HepG2 (cell line): ENCODE data around the gene OR4D9. TPM values are rescaled to one million over a fixed set of nuclear protein-coding genes. Genes with fewer than 3 reads are reported as not detected.

Experiments
- ATAC-seq: fragments of 200-7000 bp; cut with Tn5 transposase; 3 replicates; pipeline ENCODE4 v1.9.1; 2020; ENCODE audit warnings: mild to moderate bottlenecking, moderate library complexity
- BruUV-seq: library from RNA; stranded (reverse); fragments of 400-500 nt; replicated peaks from 2 replicates; lab custom pipeline; 2021; lab: Mats Ljungman, UMichigan
- CTCF ChIA-PET: fragments of 300-600 bp; formaldehyde crosslinking; extraction: SDS; loops from one replicate; lab custom pipeline; 2021; ENCODE audit warnings: low total read pairs, inconsistent platforms, low intra/inter-chr PET ratio; lab: Yijun Ruan, JAX
- POLR2A ChIA-PET: fragments of 350-600 bp; sonication (Branson Sonifier 250); formaldehyde crosslinking; loops from one replicate; lab custom pipeline; 2020; ENCODE audit warnings: antibody characterized with exemption, inconsistent platforms; lab: Yijun Ruan, JAX
- DNase-seq: peaks from one replicate; pipeline ENCODE4 v3.0.0-alpha.2; 2015; ENCODE audit warnings: low spot score
- FAIRE-seq: peaks from 3 replicates; lab custom pipeline; 2011; peaks lifted over from hg19 to GRCh38; lab: Jason Lieb, UNC
- H2AFZ ChIP-seq: one replicate; pipeline ENCODE4 v1.6.1; 2011; ENCODE audit warnings: low read length, inconsistent platforms
- H3K27ac ChIP-seq: fragments of 300-600 bp; 3 replicates; pipeline ENCODE4 v1.8.0; 2011; ENCODE audit warnings: mixed run types, mild to moderate bottlenecking, mixed read lengths, low read length, inconsistent platforms; ENCODE audit not compliant: insufficient read depth; ENCODE audit errors: extremely low read length
- H3K27me3 ChIP-seq, 2 experiments: fragments of 200-600 bp in 1 of 2; 2 replicates in 1 of 2; 3 replicates in 1 of 2; pipeline versions ENCODE4 v1.6.0 to v1.8.0; 2011; ENCODE audit warnings: low read length in 2 of 2, mild to moderate bottlenecking in 2 of 2, moderate library complexity in 2 of 2, inconsistent platforms in 1 of 2; ENCODE audit not compliant: insufficient read depth in 2 of 2, control insufficient read depth in 1 of 2
- H3K36me3 ChIP-seq, 2 experiments: fragments of 200-600 bp in 1 of 2; replicated peaks in 1 of 2; 2 replicates in 1 of 2; 3 replicates in 1 of 2; pipeline versions ENCODE4 v1.5.1 to v1.8.0; 2011; ENCODE audit warnings: low read length in 2 of 2, inconsistent platforms in 1 of 2; ENCODE audit not compliant: insufficient read depth in 2 of 2, control insufficient read depth in 1 of 2
- H3K4me1 ChIP-seq: 2 replicates; pipeline ENCODE4 v1.5.1; 2012; ENCODE audit warnings: low read length, inconsistent platforms; ENCODE audit not compliant: insufficient read depth
- H3K4me2 ChIP-seq: 2 replicates; pipeline ENCODE4 v1.6.0; 2011; ENCODE audit warnings: low read depth, low read length, inconsistent platforms
- H3K4me3 ChIP-seq, 3 experiments: fragments of 200-600 bp in 1 of 3; sonication (generic), shearing (Covaris generic) in 1 of 3; replicated peaks in 1 of 3; 2 replicates each; pipeline ENCODE4 v1.5.1; 2011 to 2016; ENCODE audit warnings: low read length in 3 of 3, inconsistent platforms in 2 of 3, low read depth in 2 of 3, mild to moderate bottlenecking in 2 of 3, control low read depth in 1 of 3, mixed read lengths in 1 of 3; ENCODE audit not compliant: insufficient read depth in 1 of 3
- H3K79me2 ChIP-seq: one replicate; pipeline ENCODE4 v1.6.1; 2011; ENCODE audit warnings: low read length, inconsistent platforms; ENCODE audit not compliant: insufficient read depth
- H3K9ac ChIP-seq: 2 replicates; pipeline ENCODE4 v1.6.0; 2011; ENCODE audit warnings: mild to moderate bottlenecking, low read depth, low read length, inconsistent platforms; ENCODE audit not compliant: insufficient read depth
- H3K9me3 ChIP-seq: 2 replicates; pipeline ENCODE4 v1.5.1; 2012; ENCODE audit warnings: mild to moderate bottlenecking, low read length
- H4K20me1 ChIP-seq: 2 replicates; pipeline ENCODE4 v1.6.0; 2011; ENCODE audit warnings: inconsistent platforms, mild to moderate bottlenecking, low read length, moderate library complexity; ENCODE audit not compliant: insufficient read depth
- HHEX ChIP-seq: IDR thresholded peaks from 2 replicates; pipeline ENCODE4 v1.6.1; 2016; ENCODE audit warnings: control low read depth
- HOMEZ ChIP-seq: IDR thresholded peaks from 2 replicates; pipeline ENCODE4 v1.6.1; 2016; ENCODE audit warnings: low read depth
- JARID2 ChIP-seq: sonication (generic); formaldehyde crosslinking; IDR thresholded peaks from 2 replicates; pipeline ENCODE4 v1.8.1; 2023; ENCODE audit warnings: missing genetic modification reagents, inconsistent platforms; ENCODE audit not compliant: insufficient replicate concordance
- KDM5B ChIP-seq: sonication (generic); formaldehyde crosslinking; IDR thresholded peaks from 2 replicates; pipeline ENCODE4 v1.4.0; 2020; ENCODE audit warnings: missing genetic modification reagents, mild to moderate bottlenecking, borderline replicate concordance
- RORA ChIP-seq: sonication (generic); formaldehyde crosslinking; IDR thresholded peaks from 2 replicates; pipeline ENCODE4 v1.5.0; 2020; ENCODE audit warnings: mild to moderate bottlenecking, missing genetic modification reagents, moderate library complexity
- ZBTB4 ChIP-seq: sonication (generic); formaldehyde crosslinking; IDR thresholded peaks from 2 replicates; pipeline ENCODE4 v1.4.0; 2020; ENCODE audit warnings: missing genetic modification reagents, mild to moderate bottlenecking, borderline replicate concordance
- ZFP82 ChIP-seq: sonication (generic); formaldehyde crosslinking; IDR thresholded peaks from 2 replicates; pipeline ENCODE4 v1.5.1; 2020; ENCODE audit warnings: mild to moderate bottlenecking, missing genetic modification reagents, borderline replicate concordance
- ZNF430 ChIP-seq: sonication (generic); formaldehyde crosslinking; IDR thresholded peaks from 2 replicates; pipeline ENCODE4 v1.9.0; 2021; ENCODE audit warnings: mild to moderate bottlenecking, missing genetic modification reagents
- ZNF652 ChIP-seq: IDR thresholded peaks from 2 replicates; pipeline ENCODE4 v1.6.1; 2016; ENCODE audit warnings: low read depth, borderline replicate concordance
- WGBS: methylation state at CpG from one replicate; pipeline ENCODE4 v1.1.6; 2017; ENCODE audit warnings: low lambda C conversion rate; 5-methylcytosine and 5-hydroxymethylcytosine counted together
- in situ Hi-C: cut with HindIII; loops from 2 replicates; pipeline ENCODE4 v1.10.0; 2017; ENCODE audit warnings: low pct_unique_long_range_greater_than_20kb; ENCODE audit not compliant: extremely low pct_ligation_motif_present
- intact Hi-C: fragments of 100-400 bp; cut with micrococcal nuclease; formaldehyde crosslinking; loops from one replicate; pipeline ENCODE4 v1.10.0; 2022; ENCODE audit not compliant: unreplicated experiment
- polyA plus RNA-seq, 8 experiments: library from polyadenylated mRNA; depleted of rRNA in 3 of 8; stranded (reverse) in 7 of 8; unstranded in 1 of 8; fragments of >200 nt; fragmentation: Illumina TruSeq in 4 of 8; extraction: Trizol in 4 of 8; gene quantifications; 2 replicates each; pipeline versions ENCODE4 v1.2.1 to v1.2.3, GENCODE V29; 2011 to 2016; ENCODE audit warnings: low read depth in 4 of 8, missing spikeins in 1 of 8, mixed read lengths in 1 of 8; ENCODE audit not compliant: insufficient read depth in 1 of 8
- total RNA-seq, 5 experiments: library from RNA; depleted of rRNA; stranded (reverse); fragments of >200 nt; fragmentation: Illumina TruSeq; extraction: Trizol; gene quantifications; 2 replicates each; pipeline ENCODE4 v1.2.3, GENCODE V29; 2016; ENCODE audit warnings: low read depth in 1 of 5
- TF ChIP-seq, protein P1 (sequence below): IDR thresholded peaks from 2 replicates; pipeline ENCODE4 v1.4.0; 2020; ENCODE audit warnings: mild to moderate bottlenecking, missing genetic modification reagents
- TF ChIP-seq, protein P2 (sequence below): sonication (generic); formaldehyde crosslinking; IDR thresholded peaks from 2 replicates; pipeline ENCODE4 v1.4.0; 2020; ENCODE audit warnings: missing genetic modification reagents

OR4D9 gene
- total and polyA plus RNA-seq, 2 of the 13 experiments (the other 11 are each of a cell fraction or from before 2014, with no cell fraction given), result not detected

DNA sequence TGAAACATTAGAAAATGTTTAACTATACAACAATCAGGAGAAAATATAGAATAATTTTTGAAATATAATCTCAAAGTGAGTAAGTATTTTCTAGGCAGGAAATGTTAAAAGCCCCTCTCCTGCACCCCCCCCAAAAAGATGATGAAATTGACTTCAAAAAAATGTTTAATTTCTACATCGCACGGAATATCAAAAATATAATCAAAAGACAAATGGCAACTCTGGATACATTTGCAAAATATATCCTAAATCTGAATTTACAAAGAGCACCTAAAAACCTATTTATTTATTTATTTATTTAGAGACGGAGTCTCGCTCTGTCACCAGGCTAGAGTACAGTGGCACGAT lies 36.9 kb downstream of the OR4D9 start (continued):
- TF ChIP-seq, protein P1, sequence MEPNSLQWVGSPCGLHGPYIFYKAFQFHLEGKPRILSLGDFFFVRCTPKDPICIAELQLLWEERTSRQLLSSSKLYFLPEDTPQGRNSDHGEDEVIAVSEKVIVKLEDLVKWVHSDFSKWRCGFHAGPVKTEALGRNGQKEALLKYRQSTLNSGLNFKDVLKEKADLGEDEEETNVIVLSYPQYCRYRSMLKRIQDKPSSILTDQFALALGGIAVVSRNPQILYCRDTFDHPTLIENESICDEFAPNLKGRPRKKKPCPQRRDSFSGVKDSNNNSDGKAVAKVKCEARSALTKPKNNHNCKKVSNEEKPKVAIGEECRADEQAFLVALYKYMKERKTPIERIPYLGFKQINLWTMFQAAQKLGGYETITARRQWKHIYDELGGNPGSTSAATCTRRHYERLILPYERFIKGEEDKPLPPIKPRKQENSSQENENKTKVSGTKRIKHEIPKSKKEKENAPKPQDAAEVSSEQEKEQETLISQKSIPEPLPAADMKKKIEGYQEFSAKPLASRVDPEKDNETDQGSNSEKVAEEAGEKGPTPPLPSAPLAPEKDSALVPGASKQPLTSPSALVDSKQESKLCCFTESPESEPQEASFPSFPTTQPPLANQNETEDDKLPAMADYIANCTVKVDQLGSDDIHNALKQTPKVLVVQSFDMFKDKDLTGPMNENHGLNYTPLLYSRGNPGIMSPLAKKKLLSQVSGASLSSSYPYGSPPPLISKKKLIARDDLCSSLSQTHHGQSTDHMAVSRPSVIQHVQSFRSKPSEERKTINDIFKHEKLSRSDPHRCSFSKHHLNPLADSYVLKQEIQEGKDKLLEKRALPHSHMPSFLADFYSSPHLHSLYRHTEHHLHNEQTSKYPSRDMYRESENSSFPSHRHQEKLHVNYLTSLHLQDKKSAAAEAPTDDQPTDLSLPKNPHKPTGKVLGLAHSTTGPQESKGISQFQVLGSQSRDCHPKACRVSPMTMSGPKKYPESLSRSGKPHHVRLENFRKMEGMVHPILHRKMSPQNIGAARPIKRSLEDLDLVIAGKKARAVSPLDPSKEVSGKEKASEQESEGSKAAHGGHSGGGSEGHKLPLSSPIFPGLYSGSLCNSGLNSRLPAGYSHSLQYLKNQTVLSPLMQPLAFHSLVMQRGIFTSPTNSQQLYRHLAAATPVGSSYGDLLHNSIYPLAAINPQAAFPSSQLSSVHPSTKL (CRISPR knock-in tag), result no peak

GRCh38 chr11:59550368-59550841 lies 39.1 kb downstream of the OR4D9 start:
- FAIRE-seq (no peak), ATAC-seq (peak; percentile 96), DNase-seq (peak; percentile 94)
- ChIA-PET POLR2A (interaction anchor here (1.0 to 2.8 kb wide), 4 partner anchors 10 to 119 kb away, joined by 6 to 15 read pairs (median 8); partner anchors contain the start of genes OSBP and PATL1), CTCF (no interaction called here)
- under 1% methylated on average over 22 of the region's 31 CpGs for WGBS
- H3K4me2 ChIP-seq, result peak overlapping the region; percentile 84
- in situ Hi-C loops, result no loop called here
- no peaks in the 10 kb centered on the region for H3K79me2 ChIP-seq
- peak overlapping the region; percentile 62 to 72 (median 72) for H3K4me3 ChIP-seq
- H3K9me3 ChIP-seq, result no peaks in the 10 kb centered on the region
- H4K20me1 ChIP-seq, result no peaks in the 10 kb centered on the region
- no peaks in the 10 kb centered on the region; a peak in 2 of 5 replicates for H3K27me3 ChIP-seq
- H3K9ac ChIP-seq, result peak overlapping the region; percentile 64
- no peaks in the 10 kb centered on the region for H3K36me3 ChIP-seq
- no TSS peak for BruUV-seq
- no peak overlapping the region for H2AFZ ChIP-seq
- H3K4me1 ChIP-seq, result peaks cover 29% of the 10 kb centered on the region
- H3K27ac ChIP-seq, result peak overlapping the region; percentile 79
- intact Hi-C loops, result loop anchor here (1.0 to 5.0 kb wide), 6 partner anchors 10 to 252 kb away; partner anchors contain the start of genes OSBP and PATL1
- TF ChIP-seq HHEX (0 out of 2 replicates have a peak, but pooled peaks have one; percentile 40), ZBTB4 (CRISPR knock-in tag) (no peak), HOMEZ (no peak), RORA (CRISPR knock-in tag) (no peak; the same call in none of the 2 replicates), JARID2 (no peak), ZFP82 (no peak), ZNF430 (peak; percentile 63; the same call in 1 of the 2 replicates), ZNF652 (CRISPR knock-in tag) (no peak), KDM5B (CRISPR knock-in tag) (peak; percentile 76)
- TF ChIP-seq, protein P2, sequence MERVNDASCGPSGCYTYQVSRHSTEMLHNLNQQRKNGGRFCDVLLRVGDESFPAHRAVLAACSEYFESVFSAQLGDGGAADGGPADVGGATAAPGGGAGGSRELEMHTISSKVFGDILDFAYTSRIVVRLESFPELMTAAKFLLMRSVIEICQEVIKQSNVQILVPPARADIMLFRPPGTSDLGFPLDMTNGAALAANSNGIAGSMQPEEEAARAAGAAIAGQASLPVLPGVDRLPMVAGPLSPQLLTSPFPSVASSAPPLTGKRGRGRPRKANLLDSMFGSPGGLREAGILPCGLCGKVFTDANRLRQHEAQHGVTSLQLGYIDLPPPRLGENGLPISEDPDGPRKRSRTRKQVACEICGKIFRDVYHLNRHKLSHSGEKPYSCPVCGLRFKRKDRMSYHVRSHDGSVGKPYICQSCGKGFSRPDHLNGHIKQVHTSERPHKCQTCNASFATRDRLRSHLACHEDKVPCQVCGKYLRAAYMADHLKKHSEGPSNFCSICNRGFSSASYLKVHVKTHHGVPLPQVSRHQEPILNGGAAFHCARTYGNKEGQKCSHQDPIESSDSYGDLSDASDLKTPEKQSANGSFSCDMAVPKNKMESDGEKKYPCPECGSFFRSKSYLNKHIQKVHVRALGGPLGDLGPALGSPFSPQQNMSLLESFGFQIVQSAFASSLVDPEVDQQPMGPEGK (CRISPR knock-in tag), result peak; percentile 59
